Measurements from ENCODE around the gene MYO10.

MYO10 gene

DNA sequence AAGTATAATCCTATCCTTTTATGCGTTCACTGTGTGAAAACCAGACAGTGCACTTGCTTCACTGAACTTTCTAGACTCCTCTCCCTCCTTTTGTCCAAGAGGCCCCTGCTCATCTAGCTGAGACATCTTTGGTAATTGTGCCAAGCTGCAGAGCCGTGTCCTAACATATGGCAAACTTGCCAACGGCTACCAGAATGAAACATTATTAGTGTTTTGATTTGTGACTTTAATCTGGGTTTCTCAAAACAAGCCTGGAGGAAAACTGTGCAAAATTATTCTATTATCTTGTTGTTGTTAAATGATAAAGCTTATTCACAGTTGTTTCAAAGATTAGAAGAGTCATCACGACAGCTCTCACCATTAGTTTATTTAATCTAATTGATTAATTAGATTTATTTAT, 240.3 kb downstream of the MYO10 start:
- no peak for DNase-seq

DNA sequence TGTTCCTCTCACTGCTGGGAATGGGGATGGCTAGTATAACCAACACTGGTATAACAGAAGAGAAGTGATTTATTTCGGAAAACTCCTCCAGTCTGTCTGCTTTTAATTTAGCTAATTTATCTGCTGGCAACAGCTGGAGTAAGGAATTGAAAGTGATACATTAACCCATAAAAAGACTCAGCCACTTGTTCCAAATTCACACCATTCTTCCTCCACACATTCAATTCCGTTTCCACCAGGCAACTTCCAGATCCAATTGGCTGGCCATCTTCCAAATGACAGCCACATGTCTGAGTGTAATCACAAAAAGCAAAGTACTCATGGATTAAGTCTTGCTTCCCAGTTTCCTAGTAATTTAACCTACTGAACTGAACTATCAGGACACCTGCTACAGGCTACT, 242.2 kb downstream of the MYO10 start:
- no peak for DNase-seq

GRCh38 chr5:16691731-16692130, 244.4 kb downstream of the MYO10 start:
- DNase-seq, result no peak

DNA sequence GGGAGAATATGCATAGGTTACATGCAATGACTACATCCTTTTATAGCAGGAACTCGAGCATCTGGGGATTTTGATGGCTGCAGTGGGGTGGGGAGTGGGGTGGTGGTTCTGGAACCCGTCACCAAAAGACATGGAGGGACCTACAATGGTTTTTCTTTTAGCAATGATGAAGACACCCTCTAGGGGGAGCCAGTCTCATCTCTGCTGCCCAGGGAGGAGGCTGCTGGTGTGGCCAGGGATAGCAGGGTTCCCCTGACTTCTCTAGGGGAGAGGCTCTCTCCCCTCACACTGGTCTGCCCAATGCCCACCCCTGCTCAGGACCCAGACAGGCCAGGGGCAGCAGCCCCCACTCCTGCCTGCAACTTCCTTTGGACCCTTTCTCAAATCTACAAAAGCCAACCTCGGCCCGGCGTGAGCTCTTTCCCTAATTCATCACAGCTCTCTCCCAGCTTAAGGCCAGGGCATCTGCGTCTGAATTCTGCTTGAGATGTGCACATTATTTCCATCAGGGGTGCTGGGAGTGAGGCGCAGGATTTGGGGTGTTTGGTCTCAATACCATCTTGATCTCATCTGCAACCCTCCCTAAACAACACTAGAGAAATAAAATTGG, 245.7 kb downstream of the MYO10 start:
- DNase-seq, result no peak

DNA sequence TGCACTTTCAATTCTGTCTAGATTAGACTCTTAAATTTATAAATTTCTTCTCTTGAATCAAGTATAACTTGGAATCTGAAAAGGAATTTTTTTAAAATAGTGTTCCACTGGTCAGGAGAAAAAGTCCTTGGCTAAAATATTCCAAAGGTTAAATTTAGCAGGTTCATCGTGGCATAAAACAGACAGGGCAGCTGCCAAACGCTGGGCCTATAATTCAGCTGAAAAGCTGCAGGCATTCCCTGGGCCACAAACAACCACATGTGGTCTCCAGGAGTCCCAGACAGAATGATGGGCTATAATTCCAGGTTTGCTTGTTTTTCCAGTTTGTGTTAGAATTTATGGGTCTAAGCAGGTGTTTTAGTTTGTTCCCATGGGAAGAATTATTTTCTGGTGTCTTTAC, 248.2 kb downstream of the MYO10 start:
- no peak for DNase-seq

GRCh38 chr5:16685069-16685468, 251.0 kb downstream of the MYO10 start:
- DNase-seq, result no peak

GRCh38 chr5:16681876-16682275, 254.2 kb downstream of the MYO10 start:
- DNase-seq, result no peak

GRCh38 chr5:16679863-16680262, 256.2 kb downstream of the MYO10 start:
- no peak for DNase-seq

DNA sequence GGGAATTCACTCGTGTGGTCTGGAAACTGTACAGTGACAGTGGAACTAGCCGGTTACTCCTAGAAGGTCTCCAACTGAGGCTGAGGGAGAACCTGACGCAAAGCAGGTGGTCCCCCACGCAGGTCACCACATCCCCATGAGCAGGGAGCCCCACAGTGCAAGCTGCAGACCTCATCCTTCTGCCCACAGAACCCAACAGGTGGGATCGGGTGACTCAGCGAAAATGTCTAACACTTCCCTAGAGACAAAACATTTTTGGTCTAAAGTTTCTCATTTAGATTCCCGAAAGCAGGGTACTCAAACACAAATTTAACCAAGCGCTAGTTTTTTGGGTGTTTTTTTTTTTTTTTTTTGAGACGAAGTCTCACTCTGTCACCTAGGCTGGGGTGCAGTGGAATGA, 256.9 kb downstream of the MYO10 start:
- no peak for DNase-seq

GRCh38 chr5:16675806-16676205, 260.3 kb downstream of the MYO10 start:
- DNase-seq, result no peak

DNA sequence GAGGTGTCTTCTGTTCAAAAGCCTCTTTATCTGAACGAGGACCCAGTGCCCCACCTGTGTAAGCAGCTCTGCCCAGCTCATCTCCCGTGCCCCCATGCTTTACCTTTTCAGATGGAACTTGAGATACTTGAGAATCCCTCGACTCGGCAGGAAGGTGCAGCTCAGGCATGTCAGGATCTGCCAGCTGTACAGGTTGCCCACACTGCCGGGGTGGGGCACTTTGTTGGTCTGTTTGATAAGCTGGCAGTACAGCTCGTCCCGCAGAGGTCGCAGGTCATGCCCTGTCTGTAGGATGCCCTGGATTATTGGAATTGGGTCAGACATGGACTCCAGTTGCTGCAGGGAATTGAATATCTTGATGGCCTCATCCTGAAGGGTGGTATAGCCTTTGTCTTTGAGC, 261.3 kb downstream of the MYO10 start:
- no peak for DNase-seq

DNA sequence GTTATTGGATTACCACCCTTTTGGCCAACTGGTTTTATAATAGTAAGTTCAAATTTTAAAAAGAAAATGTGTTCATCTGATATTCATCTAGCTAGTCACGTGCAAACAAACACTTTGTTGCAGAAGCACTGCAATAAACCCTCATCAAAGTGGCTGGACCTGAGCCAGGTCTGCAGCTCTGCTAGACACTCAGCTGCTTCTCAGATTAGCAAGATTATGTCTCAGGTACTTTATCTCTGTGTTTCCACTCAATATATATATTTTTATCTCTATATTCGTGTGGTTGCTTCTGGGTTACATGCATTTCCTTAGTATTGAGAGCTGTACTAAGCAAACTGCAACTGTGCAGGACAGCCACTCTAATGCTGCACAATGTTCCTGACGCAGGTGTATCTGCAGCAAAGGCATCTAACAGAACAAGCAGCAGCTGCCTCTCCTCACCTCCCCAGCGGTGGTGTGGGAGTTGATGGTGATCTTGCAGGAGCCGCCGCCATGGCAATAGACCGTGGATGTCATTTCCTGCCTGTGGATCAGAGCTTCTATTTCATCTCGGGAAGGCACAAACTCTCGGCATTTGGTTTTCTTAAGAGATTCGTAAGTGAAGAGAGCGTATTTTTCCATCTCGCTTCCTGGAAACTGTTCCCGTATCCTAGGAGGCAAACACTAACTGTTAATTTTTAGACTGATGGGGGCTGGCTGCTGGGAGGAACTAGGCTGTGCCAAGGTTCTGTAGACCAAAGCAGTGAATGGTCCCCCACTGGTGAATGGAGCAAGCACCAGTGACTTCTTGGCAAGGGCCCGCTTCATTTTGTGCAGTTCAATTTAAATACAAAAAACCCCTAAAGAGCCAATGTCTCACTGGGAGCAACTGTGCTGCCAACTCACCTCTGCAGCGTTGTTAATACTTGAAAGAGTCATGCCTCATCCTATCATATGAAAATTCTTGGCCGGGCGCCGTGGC, 262.6 kb downstream of the MYO10 start:
- no peak for DNase-seq

DNA sequence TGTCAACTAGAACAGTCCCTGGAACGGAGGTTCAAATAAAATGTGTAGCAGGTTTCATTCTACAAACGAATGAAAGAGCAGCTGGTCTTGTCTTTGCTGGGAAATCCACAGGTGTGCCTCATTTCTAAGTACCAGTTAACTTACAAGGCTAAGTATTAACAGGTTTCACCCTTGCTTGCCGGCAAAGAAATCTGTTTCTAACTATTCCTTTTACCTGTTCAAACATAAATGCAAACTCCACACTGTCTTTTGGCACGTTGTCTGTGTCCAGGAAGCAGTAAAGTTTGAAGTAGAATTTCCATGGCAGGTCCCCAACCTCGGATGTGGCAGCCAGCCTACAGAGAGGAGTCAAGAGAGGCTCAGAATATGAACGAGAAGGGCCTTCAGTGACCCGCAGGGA, 264.9 kb downstream of the MYO10 start:
- no peak for DNase-seq

- no peak for DNase-seq
Observed at GRCh38 chr5:16669776-16670175, 266.3 kb downstream of the MYO10 start.

DNA sequence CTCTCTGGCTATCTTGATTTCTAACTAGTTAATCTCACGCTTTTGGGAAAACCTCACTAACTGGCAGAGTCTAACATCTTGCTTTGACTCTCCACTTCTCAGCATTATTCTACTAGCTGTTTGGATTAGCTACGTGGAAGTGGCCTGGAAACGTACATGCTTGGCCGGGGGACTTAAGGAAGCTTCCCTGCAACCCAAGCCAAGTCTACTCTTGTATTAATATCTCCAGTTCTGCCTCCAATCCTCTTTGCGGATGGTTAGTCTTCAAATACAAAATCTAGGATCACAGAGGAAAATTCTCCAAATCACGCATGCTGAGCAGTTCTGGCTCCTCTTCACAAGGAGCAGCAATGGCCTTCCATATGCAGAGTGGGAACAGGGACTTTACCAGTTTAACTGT, 267.5 kb downstream of the MYO10 start:
- DNase-seq, result no peak

DNA sequence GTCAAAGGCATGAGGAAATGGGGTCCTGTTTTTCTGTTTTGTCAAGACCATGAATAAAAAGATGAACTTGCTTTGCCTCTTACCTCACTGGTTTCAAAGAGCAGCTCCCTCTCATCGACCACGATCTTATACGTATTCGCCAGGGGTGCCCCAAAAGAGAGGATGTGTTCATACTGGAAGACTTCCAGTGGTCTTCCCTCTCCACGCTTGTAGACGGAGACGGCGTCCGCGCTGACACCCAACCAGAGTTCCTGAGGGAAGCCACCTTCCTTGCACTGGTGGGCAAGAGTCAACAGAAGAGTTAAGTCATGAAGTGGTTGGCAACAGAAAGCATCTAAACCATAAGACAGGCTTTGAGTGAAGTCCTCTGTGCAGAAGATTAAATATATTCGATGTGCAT, 267.9 kb downstream of the MYO10 start:
- no peak for DNase-seq

DNA sequence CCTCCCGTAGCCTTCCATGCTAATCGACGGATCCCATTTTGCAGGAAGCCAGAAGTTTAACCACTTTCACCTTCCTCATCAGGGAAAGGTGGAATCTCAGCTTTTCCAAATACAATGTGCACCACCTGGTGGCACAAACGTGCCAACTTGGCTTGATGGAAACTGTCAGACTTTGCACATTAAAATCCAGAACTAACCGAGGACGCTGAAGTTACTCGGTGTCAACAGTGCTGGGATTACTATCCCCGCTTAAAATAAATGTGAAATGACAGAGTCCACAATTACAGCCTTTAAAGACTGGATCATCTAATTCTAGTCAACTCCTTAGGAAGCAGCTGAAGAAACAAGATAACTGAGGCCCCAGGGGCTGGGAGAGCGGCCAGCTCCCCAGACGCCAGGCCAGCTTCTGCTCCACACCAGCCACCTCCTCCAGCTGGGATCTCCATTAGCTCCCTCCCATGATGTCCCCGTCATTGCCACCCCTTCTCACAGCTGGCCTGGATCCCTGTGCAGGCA, 269.1 kb downstream of the MYO10 start:
- DNase-seq, result no peak

- no peak for DNase-seq
Observed at GRCh38 chr5:16666130-16666882, 269.8 kb downstream of the MYO10 start.

- DNase-seq, result no peak
Observed at GRCh38 chr5:16665601-16666000, 270.5 kb downstream of the MYO10 start.

DNA sequence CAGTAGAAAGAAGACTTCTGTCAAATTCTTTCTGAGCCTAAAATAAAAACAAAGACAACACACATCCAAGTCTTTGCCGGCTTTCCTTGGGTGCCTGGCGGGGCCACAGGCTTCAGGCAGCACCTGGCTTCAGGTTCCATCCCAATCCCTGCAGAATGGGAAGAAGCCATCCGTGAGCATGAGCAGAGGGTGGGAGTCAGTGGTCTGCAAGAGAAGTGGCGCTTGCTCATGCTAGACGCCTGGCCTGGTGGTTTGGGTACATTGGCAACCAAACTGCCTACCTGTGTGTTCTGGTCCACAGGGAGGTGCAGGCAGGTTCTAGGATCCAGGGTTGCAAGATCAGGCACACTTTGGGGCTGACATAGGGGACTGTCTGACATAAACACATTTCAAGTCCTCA, 271.7 kb downstream of the MYO10 start:
- no peak for DNase-seq

DNA sequence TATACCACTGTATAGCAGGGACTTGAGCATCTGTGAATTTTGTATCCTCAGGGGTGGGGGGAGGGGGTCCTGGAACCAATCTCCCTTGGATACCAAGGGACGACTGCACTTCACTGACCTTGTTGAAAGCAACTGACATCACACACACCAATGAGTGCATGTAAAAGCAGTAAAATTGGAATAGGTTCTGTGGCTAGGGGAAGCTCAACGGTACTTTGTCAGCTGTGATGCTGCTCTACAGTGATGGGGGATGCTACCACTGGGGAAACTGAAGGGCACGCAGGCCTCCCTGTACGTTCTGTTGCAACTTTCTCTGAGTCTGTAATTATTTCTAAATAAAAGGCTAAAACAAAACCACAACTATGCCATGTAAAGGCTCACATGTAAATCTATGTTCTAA, 272.2 kb downstream of the MYO10 start:
- no peak for DNase-seq

DNA sequence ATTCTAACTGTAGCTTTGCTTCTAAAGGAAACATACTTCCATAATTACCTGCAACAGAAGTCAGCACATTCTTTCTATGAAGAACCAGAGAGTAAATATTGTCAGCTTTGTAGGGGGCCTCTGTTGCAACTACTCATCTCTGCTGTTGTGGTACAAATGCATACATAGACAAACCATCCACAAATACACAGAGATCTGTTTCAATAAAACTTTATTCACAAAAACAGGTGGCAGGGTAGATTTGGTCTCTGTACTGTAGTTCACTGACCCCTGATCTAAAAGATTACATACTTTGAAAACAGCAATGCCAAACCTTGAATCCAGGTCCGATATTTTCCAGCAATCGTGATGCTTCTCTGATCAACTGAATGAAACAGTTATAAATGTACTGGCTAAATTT, 274.4 kb downstream of the MYO10 start:
- DNase-seq, result no peak

DNA sequence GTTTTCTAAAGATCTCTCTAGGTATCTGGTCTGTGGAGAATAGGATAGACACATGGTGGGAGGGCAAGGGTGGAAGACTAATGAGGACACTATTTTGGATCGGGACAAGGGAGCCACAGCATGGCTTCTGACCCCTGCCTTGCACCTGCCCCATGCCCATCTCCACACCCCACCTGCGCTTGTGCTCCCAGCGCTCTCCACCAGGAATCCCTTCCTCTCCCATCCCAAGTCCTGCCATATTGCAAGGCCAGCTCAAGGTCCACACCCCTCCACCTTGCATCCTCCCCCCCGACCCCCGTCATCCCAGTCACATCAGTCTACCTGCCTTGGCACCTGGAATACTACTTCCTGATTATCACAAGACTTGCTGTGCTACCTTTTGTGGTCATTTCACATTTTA, 275.1 kb downstream of the MYO10 start:
- no peak for DNase-seq

DNA sequence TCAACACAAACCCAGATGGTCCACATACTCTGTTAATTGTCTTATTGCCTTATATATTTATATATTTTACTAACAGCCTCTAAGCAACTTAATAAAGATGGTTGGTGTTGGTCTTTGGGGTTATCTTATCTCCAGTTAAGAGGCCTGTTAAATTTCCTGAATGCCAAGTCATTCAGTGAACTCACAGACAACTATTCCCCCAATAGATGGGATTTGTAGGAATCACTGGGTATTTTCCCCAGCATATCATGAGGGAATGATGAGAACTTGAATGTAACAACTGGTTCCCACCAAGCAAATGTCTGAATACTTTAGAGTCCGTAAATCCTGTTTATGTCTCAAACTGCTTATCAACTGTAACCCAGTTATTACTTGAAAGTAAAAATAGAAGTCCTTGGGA, 276.6 kb downstream of the MYO10 start:
- DNase-seq, result no peak

All from left hindlimb (tissue), 1 donor.